PC-3 (cell line): ENCODE data around the gene CDK18.

Source experiments
- EZH2 ChIP-seq: fragments of 300-600 bp; sonication (generic); IDR thresholded peaks from one replicate; pipeline ENCODE4 v1.6.1; 2017; ENCODE audit warnings: antibody characterized with exemption, mild to moderate bottlenecking, low read length; ENCODE audit not compliant: unreplicated experiment
- EZH2phosphoT487 ChIP-seq: fragments of 300-600 bp; sonication (generic); IDR thresholded peaks from 2 replicates; pipeline ENCODE4 v1.6.1; 2018; ENCODE audit warnings: mild to moderate bottlenecking, antibody characterized with exemption, low read length, borderline replicate concordance
- TF ChIP-seq, protein P1 (sequence below): fragments of 300-600 bp; sonication (generic); conservative IDR thresholded peaks from 2 replicates; pipeline ENCODE4 v1.5.1; 2017; ENCODE audit warnings: antibody characterized with exemption, low read depth, mild to moderate bottlenecking, low read length

DNA sequence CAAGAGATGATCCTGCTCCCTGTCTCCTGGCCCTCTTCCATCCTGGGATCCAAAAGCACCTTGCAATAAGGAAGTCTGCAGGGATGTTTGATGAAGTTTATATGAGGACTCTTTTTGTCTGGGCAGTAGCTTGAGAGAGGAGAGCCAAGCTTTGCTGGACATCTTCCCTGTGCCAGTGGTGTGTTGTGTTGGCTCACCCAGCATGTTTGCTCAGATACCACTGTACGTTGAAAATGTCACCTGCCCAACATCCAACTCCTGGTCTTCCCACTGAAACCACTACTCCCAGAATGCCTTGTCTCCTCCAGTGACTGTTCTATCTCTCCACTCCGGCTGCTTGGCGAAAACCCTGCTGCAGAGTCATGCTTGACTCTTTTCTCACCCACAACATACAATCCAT, 12.8 kb downstream of the CDK18 start:
- TF ChIP-seq, protein P1, sequence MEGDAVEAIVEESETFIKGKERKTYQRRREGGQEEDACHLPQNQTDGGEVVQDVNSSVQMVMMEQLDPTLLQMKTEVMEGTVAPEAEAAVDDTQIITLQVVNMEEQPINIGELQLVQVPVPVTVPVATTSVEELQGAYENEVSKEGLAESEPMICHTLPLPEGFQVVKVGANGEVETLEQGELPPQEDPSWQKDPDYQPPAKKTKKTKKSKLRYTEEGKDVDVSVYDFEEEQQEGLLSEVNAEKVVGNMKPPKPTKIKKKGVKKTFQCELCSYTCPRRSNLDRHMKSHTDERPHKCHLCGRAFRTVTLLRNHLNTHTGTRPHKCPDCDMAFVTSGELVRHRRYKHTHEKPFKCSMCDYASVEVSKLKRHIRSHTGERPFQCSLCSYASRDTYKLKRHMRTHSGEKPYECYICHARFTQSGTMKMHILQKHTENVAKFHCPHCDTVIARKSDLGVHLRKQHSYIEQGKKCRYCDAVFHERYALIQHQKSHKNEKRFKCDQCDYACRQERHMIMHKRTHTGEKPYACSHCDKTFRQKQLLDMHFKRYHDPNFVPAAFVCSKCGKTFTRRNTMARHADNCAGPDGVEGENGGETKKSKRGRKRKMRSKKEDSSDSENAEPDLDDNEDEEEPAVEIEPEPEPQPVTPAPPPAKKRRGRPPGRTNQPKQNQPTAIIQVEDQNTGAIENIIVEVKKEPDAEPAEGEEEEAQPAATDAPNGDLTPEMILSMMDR: no peak
- TF ChIP-seq EZH2phosphoT487: no peak
- no peak for TF ChIP-seq EZH2
